HG03520 (cell line): ENCODE results near the gene SPEF1.

Experiments used
- ATAC-seq: cut with Tn5 transposase; IDR thresholded peaks from one replicate; pipeline ENCODE4 v1.9.1; 2021; ENCODE audit warnings: mild to moderate bottlenecking, moderate library complexity; ENCODE audit not compliant: unreplicated experiment

SPEF1 gene

DNA sequence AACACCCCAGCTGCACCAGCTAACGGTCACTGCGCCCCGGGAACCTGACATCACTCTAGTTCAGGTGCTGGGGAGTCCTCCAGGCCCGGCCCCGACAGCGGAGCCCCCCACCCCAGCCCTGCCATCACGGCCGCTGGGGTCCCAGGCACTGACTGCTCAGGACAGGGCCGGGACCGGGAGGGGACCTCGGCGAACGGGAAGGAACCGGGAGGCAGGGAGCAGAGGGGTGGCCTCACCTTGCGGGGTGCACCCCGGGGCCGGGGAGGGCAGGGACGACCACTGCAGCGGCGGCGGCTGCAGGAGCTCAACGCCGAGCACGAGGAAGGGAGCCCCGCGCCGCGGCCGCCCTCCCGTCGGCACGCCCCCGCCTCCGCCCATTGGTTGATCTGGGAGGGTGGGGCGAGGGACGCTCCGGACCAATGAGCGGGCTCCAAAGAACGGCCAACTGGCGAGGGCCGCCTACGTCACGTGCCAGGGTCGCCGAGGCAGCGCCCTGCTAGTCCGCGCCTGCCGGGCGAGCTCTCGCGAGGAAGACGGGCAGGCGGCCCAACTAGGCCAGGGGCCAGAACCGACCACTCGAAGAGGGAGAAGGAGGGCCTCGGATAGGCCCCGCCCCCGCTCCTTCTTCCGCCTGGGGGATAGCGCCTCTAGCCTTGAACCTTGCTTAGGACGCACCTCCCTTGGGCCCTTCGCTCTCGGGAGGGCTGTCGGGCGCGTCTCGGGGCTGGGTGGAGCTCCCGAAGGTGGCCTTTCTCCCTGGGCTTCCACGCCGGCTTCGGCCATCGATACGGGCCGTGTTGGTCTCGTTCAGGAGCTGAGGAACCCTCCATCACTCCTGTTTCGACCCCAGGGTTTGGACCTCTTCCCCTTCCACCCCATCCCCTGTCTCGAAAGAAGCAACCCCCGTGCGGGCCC is 13.6 kb downstream of the SPEF1 start, which contains the start of gene ADISSP:
TSS of gene ADISSP (minus strand) at position 327 of the 915 bp plus-strand sequence. CDS start 7,653 bp downstream, outside the sequence.
- peak; percentile 84 for ATAC-seq

DNA sequence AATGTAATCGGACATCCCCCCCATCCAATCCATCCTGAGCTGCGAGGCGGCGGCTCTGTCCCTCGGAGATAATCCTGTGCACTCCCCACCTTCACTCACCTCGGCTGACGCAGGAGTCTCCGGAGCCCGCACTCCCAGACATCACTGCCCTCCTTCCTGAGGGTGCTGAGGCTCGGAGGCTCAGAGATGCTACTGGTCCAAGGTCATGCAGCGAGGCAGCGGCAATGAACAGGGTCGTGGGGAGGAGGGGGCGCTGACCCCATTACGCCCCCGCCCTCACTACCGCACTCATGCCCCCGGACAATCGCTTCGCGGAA is 14.2 kb downstream of the SPEF1 start:
- no peak for ATAC-seq

DNA sequence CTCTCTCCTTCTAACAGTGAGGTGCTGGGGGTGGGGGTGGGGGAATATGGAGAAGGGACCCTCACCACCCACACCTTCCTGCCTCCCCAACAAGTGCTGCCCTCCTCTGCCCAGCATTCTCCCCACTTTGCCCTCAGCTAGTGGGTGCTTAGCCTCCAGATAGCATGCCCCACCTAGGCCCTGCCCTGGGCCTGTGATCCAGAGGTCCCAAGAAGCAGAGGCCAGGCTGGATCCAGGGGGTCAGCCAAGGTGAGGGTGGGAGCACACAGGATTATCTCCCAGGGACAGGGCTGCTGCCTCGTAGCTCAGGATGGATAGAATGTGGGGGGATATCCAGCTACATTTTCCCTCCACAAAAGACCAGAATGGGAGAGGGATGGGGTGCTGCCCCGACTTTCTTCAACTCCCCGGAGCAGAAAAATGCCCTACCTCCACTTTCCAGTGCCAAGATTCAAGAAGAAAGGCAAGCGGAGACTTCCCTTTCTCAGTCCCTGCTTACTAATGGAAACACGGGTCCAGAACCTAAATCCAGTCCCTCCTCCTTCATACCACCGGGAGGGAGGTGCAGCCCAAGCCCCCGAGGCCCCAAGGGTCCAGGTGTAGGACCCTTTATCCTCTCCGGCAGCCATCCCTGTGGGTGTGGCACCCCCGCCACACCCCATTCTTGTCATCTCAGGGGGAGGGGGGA is 14.7 kb downstream of the SPEF1 start:
- no peak for ATAC-seq

- ATAC-seq: no peak
Measured at GRCh38 chr20:3765171-3765882, 15.9 kb downstream of the SPEF1 start.

DNA sequence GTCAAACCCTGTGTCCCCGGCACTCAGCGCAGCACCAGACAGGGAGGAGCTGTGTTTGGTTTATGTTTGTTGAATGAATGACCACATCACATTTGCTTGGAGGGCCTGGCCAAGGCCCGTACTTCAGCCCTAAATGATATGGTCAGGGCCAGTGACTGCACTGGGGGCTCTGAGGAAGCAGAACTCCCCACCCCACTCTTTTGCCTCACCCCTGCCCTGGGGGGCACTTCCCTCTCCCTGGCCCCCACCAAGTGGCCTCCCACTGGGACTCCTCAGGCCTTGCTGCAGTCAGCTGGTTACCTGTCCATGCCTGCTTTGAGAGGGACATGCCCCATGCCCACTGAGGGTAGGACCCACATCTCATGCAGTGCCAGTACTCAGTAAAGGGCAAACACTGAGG is 16.6 kb downstream of the SPEF1 start:
- no peak for ATAC-seq

DNA sequence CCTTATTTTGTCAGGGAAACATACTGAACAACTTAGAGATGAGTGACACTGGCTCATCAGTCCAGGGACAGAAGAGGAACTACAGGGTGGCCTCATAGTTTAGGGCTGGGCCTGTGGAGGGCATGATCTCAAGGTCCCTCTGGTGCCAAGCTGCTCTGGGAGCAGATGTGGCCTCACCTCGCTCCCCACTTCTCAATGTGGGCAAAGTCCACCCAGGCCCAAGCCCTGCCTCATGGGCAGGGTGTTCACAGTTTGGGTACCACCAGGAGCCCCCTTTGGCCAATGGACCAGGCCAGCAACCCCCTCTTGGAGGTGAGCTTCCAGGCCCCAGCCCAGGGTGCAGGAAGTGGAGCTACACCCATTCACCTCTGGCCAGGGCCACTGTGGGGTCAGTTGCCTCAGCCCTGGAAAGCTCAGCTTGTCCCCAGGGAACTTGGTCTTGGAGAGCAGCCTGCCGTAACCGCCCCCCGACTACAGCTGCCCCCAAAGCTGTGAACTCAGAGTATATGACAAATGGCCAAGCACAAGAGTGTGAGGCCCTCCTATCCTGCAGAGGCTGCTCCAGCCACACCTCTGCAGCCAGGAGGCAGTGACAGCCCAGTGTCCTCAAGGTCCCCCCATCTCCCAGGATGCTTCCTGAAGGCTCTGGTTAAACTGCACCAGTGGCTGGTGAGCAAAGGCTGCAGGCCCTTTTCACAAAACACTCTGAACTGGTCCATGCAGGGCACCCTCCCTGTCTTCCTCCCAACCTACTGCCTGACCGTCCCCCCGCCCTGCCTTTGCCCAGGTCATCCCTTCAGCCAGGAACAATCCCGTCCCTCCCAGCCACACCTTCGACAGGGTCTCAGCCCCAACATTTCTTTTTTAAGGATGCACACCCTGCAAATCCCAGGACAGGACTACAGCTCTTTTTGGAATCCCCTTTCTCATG is 17.3 kb downstream of the SPEF1 start:
- ATAC-seq: no peak

DNA sequence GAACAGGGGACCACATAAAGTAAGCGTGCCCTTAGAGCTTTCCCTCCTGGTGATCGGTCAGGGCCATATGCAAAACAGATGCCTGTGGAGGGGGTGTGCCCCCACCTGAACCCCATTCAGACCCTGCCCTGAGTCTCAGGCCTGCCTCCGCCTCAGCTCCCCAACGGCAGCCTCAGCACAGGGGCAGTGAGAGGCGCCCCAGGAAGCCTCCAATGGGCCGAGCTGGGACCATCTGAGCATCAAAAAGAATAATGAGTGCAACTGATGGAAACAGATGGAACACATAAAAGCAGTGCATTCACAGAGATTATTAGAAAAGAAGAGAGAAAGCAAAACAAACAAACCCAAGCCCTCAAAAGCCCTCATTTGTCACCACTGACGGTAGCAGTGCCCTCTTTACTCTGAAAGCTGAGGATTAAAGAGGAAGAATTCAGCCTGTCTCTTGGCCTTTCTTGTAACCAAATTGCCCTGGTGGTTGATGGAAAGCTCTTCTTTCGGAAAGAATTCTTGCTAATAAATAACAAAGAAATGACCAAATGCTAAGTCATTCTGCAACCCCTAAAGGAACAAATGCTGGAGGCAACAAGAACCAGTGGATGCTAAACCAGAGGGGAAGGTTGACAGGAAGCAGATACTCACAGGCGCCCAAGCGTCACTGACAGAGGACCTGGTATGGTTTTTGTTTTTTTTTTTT is 20.4 kb downstream of the SPEF1 start:
- ATAC-seq: no peak

- no peak for ATAC-seq
Measured at GRCh38 chr20:3759884-3760283, 21.4 kb downstream of the SPEF1 start.

DNA sequence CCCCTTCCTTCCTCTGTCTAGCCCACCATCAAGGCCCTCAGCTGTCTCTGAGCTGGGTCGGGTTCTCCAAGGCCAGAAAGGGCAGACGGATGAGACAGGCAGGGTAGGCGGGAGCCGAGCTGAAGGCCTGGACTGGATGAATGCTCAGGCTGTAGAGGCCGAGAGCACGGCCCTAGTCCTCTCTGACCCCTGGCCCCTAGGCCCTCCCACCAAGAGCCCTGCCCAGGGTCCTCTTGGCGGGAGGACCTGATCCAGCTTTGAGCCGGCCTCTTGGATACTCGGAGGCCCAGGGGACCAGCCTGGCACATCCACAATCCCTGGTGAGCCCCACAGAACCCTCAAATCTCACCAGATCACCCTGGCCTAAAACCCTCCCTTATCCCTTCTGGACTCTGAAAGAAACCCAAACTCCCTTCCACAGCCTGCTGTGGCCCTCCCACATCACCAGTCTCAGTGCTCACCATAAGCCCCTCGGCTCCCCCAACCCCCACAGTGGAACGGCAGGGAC is 21.9 kb downstream of the SPEF1 start:
- no peak for ATAC-seq

GRCh38 chr20:3758566-3758965 is 22.7 kb downstream of the SPEF1 start:
- ATAC-seq: no peak

GRCh38 chr20:3757268-3757667 is 24.0 kb downstream of the SPEF1 start:
- ATAC-seq: no peak

DNA sequence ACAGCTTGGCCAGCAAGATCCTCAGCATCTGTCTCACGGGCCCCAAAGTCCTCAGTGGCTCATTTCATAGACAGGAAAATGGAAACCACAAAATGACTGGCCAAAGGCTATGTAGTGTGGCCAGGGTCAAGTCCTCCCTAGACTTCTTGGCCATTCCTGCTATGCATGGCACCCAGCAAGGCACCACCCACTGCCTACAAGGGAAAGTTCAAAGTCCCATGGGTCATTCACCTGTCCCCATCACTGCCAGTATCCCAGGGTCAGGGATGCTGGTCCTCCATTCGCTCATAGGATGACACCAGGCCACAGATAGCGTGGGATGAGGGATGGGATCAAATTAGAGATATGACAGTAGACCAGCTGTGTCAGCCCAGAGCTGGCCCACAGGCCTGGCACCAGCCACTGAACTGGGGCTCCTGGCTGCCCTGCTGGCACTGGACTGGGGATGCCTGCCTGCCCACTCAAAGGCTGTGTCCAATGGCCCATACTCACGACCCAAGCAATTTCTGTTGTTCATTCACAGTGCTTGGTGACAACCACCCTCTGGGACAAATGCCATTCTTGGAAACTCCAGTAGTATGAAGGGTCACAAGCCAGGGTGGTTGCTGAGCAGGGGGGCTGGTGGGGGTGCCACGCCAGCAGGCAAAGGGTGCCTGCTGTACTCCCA is 25.3 kb downstream of the SPEF1 start:
- ATAC-seq: no peak

DNA sequence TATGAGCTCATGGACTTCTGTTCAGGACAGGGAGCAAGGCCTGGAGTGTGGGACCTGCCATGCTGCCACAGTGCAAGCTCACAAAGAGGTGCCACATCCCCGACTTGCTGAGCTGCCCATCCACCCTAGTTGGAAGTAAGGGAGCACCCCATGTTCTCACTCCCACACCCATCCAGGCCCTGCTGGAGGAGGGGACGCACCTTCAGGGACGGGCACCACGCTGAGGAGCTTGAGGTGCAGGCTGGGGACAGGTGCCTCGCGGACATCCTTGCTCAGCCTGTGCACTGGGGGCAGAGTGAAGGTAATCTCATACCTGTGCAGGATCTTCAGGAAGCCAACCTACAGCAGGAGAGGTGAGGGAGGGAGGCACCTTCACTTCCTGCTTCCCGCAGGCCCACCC is 26.0 kb downstream of the SPEF1 start:
- ATAC-seq: no peak

DNA sequence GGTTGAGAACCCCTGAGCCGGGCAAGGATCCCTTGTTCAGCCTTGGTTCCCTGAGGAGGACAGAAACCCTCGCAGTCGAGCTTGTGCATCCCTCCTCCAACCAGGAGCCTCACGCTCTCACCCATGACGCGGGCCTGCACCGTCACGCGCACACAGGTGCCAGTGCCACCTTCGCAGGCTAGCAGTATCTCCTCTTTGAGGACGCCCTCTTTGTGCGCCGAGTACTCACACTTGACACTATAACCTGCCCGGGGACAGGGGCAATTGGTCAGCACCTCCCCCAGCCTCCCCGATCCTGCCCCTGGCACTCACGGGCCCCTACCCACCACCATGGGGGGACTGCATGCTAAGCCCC is 27.0 kb downstream of the SPEF1 start:
- ATAC-seq: no peak

DNA sequence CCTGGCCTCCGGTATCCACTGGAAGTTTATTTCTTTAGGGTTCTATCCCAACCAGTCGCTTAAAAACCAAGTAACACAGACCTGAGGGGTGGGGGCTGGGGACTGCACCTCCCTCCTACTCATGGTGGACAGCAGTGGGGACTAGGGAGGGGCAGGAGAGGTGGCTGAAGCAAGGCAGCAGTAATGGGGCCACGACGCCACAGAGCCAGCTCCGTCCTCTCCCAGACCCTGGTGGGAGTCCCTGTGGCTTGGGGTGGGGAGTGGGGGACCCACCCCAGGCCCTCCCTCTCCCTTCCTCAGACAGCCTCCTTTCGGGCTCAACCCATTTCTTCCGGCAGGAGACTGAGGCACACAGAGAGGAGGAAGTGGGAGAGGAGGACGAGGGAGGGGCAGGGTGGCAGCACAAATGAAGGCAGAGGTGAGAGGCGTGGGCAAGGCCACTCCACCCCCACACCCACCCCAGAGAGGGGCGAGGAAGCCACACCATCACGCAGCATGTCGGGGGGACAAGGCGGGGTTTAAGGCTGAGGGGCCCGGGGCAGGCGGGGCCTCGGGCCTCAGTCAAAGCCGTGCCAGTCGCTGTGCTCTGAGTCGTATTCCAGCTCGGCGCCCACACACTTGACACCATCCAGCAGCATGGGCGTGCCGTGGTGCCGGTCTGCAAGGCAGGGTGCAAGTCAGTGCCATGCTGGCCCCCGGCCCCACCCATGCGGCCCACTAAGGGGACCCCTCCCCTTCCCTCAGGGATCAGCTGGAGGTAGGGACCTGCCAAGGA is 27.6 kb downstream of the SPEF1 start:
- no peak for ATAC-seq

- ATAC-seq: no peak
Measured at GRCh38 chr20:3753098-3753497, 28.1 kb downstream of the SPEF1 start.

DNA sequence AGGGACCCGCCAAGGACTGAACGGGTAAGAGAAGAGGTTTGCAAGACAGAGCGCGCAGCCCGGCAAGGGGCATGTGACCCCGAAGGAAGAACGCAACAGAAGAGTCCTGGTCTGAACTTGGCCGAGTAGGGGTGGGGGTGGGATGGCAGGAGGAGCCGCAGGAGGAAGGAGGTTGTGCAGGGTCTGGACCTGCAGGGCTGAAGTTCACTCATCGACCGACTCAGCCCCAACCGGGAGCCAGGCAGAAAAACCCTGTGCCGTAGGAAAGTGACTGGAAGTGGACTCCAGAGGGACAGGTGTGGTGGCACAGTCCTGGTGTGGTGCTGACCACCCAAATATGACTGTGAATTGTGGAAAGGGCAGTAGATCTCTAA is 28.9 kb downstream of the SPEF1 start:
- ATAC-seq: no peak

DNA sequence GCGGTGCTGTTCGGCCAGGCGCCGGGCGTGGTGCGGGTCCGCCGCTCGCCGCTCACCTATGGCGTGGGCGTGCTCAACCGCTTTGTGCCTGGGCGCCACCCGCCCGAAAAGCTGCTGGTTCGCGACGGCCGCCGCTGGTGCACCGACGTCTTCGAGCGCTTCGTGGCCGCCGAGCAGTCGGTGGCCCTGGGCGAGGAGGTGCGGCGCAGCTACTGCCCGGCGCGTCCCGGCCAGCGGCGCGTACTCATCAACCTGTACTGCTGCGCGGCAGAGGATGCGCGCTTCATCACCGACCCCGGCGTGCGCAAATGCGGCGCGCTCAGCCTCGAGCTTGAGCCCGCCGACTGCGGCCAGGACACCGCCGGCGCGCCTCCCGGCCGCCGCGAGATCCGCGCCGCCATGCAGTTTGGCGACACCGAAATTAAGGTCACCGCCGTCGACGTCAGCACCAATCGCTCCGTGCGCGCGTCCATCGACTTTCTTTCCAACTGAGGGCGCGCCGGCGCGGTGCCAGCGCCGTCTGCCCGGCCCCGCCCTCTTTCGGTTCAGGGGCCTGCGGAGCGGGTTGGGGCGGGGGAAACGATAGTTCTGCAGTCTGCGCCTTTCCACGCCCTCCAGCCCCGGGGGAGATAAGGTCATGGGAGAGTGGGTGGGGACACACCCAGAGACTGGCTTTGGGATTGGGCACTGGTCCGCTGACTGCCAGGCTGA is 29.4 kb downstream of the SPEF1 start:
- no peak for ATAC-seq
